Measurements from ENCODE around the gene FOXN4. TPM values are rescaled to one million over a fixed set of nuclear protein-coding genes. Genes with fewer than 3 reads are reported as not detected.

The FOXN4 gene
- total and polyA plus RNA-seq, 8 donors: 0.12 TPM; not detected in 7

DNA sequence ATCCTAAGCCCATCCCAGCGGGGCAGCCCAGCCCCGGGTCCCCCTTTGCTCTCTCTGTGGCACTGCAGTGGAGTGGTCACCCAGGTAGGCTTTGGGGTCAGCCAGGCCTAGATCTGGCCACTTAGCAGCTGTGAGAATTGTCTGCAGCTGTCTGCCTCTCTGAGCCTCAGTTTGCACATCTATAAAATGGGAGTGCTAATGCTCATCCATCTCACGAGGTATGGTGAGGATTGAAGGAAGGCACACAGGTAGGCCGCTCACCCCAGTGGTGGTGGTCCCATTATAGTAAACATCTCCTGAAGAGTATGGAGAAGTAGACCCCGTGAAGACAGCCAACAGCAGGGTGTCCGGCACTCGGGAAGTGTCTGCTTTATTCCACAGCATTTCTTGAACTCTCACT is 9.2 kb downstream of the FOXN4 start:
- Histone ChIP-seq H3K4me3 (no peak overlapping the region), H3K27me3 (no peaks in the 10 kb centered on the region), H3K4me1 (no peaks in the 10 kb centered on the region), H3K36me3 (no peaks in the 10 kb centered on the region), H3K27ac (no peak overlapping the region), H3K9me3 (no peaks in the 10 kb centered on the region)
- ATAC-seq: no peak
- no peak for FAIRE-seq
- WGBS, 2 donors: 77 to 83% methylated on average over 7 of the region's 7 CpGs
- TF ChIP-seq, protein P1, sequence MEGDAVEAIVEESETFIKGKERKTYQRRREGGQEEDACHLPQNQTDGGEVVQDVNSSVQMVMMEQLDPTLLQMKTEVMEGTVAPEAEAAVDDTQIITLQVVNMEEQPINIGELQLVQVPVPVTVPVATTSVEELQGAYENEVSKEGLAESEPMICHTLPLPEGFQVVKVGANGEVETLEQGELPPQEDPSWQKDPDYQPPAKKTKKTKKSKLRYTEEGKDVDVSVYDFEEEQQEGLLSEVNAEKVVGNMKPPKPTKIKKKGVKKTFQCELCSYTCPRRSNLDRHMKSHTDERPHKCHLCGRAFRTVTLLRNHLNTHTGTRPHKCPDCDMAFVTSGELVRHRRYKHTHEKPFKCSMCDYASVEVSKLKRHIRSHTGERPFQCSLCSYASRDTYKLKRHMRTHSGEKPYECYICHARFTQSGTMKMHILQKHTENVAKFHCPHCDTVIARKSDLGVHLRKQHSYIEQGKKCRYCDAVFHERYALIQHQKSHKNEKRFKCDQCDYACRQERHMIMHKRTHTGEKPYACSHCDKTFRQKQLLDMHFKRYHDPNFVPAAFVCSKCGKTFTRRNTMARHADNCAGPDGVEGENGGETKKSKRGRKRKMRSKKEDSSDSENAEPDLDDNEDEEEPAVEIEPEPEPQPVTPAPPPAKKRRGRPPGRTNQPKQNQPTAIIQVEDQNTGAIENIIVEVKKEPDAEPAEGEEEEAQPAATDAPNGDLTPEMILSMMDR (IDR thresholded peaks at IDR 0.05): no peak
- intact Hi-C loops (cut with DNase I): no loop called here
- no peak for DNase-seq

DNA sequence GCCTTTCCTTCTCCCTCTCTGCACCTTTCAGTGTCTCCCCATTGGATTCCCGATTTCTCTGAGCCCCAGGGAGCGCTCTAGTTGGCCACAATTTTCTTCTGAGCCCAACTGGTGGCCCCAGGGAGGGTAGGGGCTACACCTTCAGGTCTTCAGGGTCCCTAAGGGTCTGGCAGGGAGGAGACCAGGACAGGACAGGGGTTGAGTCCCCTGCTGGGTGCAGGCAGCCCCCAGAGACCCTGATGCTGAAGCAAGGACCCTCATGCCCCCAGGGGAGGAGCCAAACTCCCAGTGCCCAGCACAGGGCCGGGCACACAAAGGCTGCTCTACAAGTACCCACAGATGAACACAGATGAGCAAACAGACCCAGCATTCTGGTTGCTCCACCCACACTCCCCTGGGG is 12.7 kb downstream of the FOXN4 start:
- TF ChIP-seq, protein P1 (IDR thresholded peaks at IDR 0.05): no peak
- ATAC-seq (no peak), FAIRE-seq (no peak), DNase-seq (no peak)
- Histone ChIP-seq H3K9me3 (no peaks in the 10 kb centered on the region), H3K27me3 (no peaks in the 10 kb centered on the region), H3K4me3 (no peak overlapping the region), H3K4me1 (no peaks in the 10 kb centered on the region), H3K36me3 (no peaks in the 10 kb centered on the region), H3K27ac (no peak overlapping the region)
- intact Hi-C loops (cut with DNase I): no loop called here
- 46 to 55% methylated on average over 3 of the region's 3 CpGs for WGBS, 2 donors

DNA sequence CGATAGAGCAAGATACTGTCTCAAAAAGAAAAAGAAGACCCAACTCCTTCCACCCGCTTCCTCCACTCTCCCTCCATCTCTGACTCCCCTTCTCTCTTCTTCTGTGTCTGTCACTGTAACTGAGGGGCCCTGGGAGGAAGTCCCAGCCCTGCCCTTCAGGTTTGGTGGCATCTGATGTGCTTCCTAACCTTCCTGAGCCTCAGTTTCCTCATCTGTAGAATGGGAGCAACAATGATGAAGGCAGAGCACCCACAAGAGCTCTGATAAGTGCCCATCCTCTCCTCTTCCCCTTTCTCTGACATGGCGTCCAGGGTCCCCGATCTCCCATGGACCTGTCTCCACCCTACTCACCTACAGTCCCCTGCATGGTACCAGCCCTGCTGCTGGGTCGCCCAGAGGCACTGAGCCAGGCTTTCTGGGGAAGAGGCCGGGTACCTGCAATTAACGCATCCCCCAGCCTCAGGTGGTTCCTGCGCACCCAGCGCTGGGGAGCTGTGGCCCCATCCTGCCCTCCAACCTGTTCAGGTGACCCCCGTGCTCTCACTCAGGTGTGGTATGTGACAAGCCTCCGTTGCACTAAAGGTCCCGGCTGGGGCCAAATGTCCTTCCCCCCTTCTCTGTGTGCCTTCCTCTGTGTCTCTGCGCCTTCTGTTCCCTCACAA is 13.2 kb downstream of the FOXN4 start:
- TF ChIP-seq, protein P1 (IDR thresholded peaks at IDR 0.05): no peak
- no peak for ATAC-seq
- Histone ChIP-seq H3K27ac (no peak overlapping the region), H3K4me1 (no peaks in the 10 kb centered on the region), H3K36me3 (no peaks in the 10 kb centered on the region), H3K4me3 (no peak overlapping the region), H3K9me3 (no peaks in the 10 kb centered on the region), H3K27me3 (no peaks in the 10 kb centered on the region)
- WGBS, 2 donors: 64 to 72% methylated on average over 11 to 13 of the region's 13 CpGs
- intact Hi-C loops (cut with DNase I): no loop called here
- no peak for DNase-seq
- no peak for FAIRE-seq

DNA sequence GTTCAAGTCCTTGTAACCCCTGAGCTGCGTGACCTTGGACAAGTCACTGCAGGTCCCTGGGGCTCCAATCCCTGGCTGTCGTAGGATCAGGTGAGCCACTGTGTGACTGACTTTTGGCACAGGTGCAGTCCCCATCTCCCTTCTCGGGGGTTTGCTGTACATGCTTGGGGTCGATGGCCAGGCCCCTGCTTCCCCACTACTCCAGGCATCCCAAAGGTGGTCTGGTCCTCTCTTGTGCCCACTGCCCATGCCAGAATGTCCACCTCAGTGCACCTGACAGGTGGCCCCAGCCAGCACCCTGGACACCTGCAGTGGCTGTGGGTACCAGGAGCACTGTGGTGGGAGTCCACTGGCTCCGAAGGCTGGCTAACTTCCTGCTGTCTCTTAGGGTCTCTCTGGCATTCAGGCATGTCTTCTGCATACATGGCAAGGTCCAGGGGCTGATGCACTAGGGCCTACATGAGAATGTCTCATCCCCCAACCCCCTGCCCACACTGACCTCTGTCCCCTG is 14.7 kb downstream of the FOXN4 start:
- Histone ChIP-seq H3K27me3 (no peaks in the 10 kb centered on the region), H3K4me3 (no peak overlapping the region), H3K4me1 (no peaks in the 10 kb centered on the region), H3K9me3 (no peaks in the 10 kb centered on the region), H3K36me3 (no peaks in the 10 kb centered on the region), H3K27ac (no peak overlapping the region)
- TF ChIP-seq, protein P1 (IDR thresholded peaks at IDR 0.05): no peak
- WGBS, 2 donors: 54 to 60% methylated on average over 5 of the region's 5 CpGs
- ATAC-seq: no peak
- FAIRE-seq: no peak
- DNase-seq: no peak
- intact Hi-C loops (cut with DNase I): no loop called here

DNA sequence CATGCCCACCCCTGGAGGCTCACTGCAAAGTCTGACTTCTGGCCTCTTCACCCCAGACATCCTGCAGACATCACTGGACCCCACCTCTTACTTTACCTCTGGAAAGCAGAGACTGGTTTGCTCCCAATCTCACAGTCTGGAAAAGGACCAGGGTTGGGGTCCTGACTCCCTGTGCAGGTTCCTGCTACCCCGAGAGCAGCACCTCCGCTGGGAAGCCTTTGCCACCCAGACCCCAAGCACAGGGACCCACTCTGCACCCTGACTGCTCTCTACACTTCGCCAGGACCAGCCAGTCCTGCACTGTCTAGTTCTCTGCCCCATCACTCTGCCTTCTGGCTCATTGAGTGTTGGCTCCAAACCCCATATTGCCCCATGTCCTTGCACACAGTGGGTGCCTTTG is 16.0 kb downstream of the FOXN4 start:
- WGBS, 2 donors: 49 to 63% methylated on average over 3 of the region's 3 CpGs
- Histone ChIP-seq H3K4me3 (no peak overlapping the region), H3K36me3 (no peaks in the 10 kb centered on the region), H3K27me3 (no peaks in the 10 kb centered on the region), H3K27ac (no peak overlapping the region), H3K4me1 (no peaks in the 10 kb centered on the region), H3K9me3 (no peaks in the 10 kb centered on the region)
- DNase-seq (no peak), FAIRE-seq (no peak), ATAC-seq (no peak)
- TF ChIP-seq, protein P1 (IDR thresholded peaks at IDR 0.05): no peak
- intact Hi-C loops (cut with DNase I): no loop called here
